Subcutaneous adipose tissue (tissue), 4 donors: ENCODE data around the gene FMOD. TPM values are rescaled to one million over a fixed set of nuclear protein-coding genes. Genes with fewer than 3 reads are reported as not detected.

ENCODE experiments used
- total RNA-seq, 4 donors: library from RNA; depleted of rRNA; stranded (reverse); fragments of >200 nt; gene quantifications; one replicate each; pipeline ENCODE4 v1.1.0, GENCODE V29; 2016
- TF ChIP-seq, protein P1 (sequence below): fragments of 450-650 bp; IDR thresholded peaks from one replicate; pipeline ENCODE4 v1.5.1; 2016; ENCODE audit warnings: low read depth, mild to moderate bottlenecking, control low read depth, antibody characterized with exemption, moderate library complexity

Gene FMOD
- total RNA-seq, 4 donors from 2014 or later, result 39.6 to 164 (median 67.1) TPM

DNA sequence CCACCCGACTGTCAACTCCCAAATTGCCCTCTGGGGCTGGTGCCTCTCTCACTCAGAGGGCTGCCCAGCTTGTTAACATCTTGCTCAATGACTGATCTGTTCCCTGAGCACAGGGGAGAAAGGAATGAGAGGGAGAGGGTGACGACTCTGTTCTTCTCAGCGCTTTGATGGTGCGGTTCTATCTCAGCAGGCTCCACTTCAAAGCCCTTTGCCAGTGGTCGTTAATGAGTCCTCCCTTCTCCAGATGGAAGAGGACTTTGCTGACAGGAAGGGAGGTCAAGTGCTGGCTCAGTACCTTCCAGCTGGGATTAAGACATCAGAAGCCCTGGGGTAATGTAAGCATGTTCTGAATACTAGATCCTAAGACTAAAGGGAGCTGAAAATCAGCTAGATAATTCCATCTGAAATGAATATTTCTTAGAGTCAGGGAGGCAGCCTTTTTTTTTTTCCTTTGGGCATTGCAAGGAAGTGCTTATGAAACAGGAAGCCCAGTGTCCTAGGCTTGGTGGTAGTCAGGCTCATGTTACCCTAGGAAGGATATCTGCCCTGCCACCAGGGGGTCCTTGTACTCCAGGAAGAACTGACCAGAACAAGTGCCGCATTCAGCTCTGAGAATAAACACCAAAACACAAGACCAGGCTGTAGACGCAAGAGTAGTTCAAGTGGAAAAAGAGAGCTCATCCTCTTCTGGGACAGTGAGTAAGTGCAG lies 4.7 kb downstream of the FMOD start:
- TF ChIP-seq, protein P1, sequence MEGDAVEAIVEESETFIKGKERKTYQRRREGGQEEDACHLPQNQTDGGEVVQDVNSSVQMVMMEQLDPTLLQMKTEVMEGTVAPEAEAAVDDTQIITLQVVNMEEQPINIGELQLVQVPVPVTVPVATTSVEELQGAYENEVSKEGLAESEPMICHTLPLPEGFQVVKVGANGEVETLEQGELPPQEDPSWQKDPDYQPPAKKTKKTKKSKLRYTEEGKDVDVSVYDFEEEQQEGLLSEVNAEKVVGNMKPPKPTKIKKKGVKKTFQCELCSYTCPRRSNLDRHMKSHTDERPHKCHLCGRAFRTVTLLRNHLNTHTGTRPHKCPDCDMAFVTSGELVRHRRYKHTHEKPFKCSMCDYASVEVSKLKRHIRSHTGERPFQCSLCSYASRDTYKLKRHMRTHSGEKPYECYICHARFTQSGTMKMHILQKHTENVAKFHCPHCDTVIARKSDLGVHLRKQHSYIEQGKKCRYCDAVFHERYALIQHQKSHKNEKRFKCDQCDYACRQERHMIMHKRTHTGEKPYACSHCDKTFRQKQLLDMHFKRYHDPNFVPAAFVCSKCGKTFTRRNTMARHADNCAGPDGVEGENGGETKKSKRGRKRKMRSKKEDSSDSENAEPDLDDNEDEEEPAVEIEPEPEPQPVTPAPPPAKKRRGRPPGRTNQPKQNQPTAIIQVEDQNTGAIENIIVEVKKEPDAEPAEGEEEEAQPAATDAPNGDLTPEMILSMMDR, result no peak

DNA sequence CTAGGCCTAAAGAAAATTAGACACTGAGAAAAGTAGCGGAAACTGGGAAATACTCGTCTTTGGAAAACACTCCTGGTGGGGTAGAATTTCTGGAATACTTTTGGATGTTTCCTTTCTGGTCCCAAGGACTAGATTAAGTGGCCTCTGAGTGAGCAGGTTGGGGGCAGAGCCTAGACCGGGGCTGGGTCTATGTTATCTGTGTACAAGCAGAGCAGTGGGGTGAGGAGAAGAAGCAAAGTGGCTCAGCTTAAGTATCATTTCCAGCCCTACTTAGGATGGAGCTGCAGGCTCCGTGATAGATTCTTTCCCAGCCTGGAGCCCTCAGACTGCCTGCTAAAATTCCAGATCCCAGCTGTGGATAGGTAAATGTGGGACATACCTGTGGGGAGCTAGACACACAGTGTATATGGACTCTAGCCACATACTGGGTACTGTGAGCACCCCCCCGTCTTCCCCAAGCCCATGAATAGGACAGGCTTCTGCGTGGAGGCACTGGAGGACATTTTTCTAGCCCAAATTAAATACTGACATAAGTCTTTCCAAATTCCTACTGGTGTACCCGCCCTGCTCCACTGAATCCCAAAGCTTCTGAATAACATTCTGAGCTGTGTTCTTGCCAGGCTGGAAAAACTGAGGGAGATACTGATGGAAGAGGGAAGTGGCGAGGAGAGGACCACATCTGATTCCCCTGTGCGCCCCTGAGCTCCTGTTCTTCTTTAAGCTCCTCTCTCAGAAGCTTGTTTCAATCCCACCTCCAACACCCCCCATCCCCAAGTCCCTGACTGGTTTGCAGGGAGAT lies 6.8 kb downstream of the FMOD start:
- TF ChIP-seq, protein P1, result no peak

- TF ChIP-seq, protein P1, result no peak
Observed at GRCh38 chr1:203342192-203342940, 8.6 kb downstream of the FMOD start.

- TF ChIP-seq, protein P1, result no peak
Observed at GRCh38 chr1:203340112-203340790, 10.7 kb downstream of the FMOD start.

DNA sequence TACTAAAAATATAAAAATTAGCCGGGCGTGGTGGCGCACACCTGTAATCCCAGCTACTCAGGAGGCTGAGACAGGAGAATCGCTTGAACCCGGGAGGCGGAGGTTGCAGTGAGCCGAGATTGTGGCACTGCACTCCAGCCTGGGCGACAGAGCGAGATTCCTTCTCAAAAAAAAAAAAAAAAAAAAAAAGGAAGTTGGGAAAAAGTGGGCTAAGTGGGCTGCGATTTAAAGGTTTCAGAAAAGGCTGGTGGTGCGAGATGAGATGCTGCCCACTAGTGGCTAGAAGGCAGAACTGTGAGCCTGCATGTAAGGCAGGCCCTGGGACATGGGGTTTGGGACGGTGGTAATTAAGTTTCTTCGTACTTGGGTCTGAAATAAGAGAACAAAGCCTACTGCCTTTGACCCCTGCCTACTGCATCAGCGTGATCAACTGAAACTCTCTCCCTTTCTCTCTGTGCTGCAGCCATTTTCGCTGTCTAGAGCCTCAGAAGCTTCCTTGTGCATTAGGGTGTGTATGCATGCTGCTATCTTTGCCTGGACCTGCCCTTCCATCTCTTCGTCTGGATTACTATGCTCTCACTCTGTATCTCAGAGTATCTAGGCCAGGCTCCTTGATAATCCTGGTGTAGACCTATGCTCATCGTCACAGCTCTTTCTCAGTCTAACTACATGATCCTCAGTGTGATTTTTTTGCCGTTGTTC lies 12.4 kb downstream of the FMOD start:
- TF ChIP-seq, protein P1, result no peak

DNA sequence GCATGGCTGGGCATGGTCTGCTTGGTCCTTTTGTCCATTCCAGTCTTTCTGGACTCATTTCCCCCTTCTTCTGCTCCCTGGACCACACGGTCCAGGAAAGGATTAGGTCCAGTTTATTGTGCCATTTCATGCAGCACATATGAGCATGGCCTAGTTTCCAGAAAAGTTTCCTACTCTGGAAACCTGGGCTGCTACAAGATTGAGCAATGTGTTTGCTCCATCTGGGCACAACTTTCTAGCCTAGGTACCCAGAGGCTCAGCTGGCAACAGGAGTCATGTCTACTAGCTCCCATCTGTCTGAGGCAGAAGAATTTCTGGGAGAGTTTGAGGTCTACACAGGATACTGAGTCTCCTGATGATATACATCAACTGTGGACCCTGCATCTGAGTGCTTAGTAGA lies 14.8 kb downstream of the FMOD start:
- TF ChIP-seq, protein P1, result no peak
